ENCODE data around the gene TC2N.
"Not testable (repeated sequence)": the region's sequence is repeated elsewhere in the genome, so short reads cannot be mapped to it uniquely, and the experiment has no call there.

TC2N gene

DNA sequence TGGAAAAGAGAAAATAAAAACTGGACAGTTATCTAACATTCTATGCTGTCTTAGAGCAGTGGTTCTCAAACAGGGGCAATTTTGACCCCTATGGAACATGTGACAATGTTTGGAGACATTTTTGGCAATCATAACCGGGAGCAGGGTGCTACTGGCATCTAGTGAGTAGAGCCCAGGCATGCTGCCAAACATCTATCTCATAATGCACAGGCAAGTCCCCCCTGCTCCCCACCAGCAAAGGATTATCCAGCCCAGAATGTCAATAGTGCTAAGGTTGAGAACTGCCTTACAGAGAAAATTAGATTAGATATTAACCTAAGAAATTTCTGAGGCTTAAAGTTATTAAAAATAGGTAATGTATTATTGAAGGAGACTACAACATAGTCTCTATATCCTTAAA is 112.5 kb downstream of the TC2N start:
- no peak for DNase-seq (ENCODE audit: low read depth in 2 of 2)

DNA sequence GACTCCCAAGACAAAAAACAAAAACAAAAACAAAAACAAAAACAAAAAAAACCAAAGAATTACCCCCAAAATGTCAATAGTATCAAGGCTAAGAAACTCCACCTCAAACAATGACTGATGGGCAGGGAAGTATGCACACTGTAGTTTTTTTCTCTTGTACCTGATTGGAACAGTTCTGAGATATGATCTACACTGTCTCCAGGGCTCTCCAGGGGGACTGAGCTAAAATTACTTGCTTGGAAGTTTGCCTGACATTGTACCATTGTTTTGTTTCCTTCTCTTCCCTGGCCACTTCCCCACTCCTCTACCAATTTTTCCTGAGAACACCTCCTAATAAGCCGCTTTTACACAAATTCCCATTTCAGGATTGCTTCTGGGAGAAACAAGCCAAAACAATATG is 113.2 kb downstream of the TC2N start:
- DNase-seq (ENCODE audit: low read depth in 2 of 2): no peak

DNA sequence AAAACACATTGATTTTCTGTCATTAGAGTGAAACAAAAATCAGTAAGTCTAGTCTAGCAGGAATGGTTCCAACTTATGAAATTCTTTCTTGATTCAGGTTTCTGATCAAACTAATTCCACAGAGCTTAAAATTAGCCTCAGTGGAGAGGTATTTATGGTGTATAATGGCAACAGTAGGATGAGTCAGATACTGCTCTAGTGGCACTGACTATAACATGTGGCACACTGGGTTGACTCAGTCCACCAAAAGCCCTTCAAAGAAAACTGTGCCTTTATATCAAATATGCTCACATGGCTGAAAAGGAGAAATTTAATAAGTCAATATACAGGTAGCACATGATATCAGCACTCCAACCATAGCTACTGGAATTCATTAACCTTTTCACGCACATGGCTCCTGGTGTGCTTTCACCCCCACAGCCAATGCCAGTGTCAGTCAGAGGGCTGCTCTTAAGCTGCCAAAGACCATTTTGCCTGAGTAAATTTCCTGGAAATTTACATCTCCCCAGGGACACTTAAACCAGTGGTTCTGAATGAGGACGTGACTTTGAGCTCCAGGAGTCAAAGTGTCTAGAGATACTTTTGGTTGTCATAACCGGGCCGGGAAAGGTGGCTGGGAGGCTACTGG is 113.7 kb downstream of the TC2N start:
- DNase-seq (ENCODE audit: low read depth in 2 of 2): no peak

DNA sequence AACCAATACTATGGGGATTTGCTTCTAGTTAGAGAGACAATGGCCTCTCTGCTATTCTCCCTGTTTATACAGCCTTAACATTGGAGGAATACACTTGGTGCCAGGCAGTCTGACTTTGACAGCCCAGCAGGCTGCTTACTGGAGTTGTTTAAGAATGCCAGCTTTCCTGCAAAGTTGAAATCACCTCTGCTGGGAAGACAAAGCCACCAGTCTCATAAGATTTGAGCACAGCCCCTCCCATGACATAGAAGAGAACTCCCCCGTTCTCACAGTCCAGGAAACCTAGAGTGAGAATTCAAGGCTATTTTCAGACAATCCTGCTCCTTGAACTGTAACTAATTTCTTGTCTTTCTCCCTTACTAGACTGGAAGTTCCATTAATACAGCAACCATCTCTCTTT is 114.4 kb downstream of the TC2N start:
- no peak for DNase-seq (ENCODE audit: low read depth in 2 of 2)

DNA sequence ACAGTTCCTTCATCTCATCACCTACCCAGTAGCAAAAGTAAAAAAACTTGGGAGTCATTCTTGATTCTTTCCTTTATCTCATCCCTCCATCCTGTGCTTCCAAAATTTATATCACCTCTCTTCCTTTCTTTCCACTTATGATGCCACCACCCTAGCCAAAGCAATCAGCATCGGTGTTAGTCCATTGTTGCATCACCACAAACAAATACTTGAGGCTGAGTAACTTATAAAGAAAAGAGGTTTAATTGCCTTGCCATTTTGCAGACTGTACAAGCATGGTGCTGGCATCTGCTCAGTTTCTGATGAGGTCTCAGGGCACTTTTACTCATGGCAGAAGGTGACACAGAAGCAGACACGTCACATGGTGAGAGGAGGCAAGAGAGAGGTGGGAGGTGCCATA is 115.6 kb downstream of the TC2N start:
- no peak for DNase-seq (ENCODE audit: low read depth in 2 of 2)

DNA sequence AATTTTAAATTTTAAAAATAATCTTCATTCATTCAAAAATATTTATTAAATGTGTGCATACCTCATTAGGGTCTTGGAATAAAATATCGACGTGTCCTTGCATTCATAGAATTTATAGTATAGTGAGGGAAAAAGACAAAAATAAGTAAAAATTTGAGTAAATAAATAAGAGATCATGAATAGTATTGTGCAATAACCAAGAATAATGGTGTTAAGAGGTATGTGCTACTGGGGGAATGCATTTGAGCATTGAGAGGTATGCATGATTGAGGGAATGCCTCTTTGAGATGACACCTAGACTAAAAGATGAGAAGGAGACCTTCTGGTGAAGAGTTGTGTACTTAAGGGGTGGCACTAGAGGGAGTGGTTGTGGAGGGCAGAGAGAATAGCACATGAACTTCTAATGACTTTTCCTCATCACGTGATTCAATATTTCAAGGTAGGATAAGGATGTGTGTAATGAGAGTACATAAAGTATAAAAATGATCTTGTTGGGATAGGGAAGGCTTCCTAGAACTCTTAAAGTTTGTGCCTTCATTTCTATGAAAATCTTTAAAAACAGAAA is 116.6 kb downstream of the TC2N start:
- no peak for DNase-seq (ENCODE audit: low read depth in 2 of 2)

DNA sequence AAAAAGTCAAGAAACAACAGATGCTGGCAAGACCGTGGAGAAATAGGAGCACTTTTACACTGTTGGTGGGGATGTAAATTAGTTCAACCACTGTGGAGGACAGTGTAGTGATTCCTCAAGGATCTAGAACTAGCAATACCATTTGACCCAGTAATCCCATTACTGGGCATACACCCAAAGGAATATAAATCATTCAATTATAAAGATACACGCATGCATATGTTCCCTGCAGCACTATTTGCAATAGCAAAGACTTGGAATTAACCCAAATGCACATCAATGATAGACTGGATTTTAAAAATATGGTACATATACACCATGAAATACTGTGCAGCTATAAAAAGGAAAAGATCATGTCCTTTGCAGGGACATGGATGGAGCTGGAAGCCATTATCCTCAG is 117.5 kb downstream of the TC2N start:
- DNase-seq (ENCODE audit: low read depth in 2 of 2): no peak

DNA sequence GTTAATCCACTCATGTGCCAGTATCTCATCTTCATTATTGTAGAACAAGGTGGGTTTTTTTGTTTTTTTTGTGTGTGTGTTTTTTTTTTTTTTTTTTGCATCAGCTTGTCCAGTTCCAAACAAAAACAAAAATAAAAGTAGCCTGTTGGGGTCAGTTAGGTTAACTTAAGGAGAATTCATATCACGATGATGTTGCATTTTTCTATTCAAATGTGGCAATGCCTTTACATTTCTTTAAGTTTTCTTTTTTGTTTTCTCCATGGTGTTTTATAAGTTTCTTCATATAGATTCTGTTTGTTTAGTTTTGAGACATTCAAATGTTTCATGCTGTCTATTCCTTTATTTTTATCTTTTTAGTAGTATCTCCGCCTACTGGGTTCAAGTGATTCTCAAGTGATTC is 119.3 kb downstream of the TC2N start:
- no peak for DNase-seq (ENCODE audit: low read depth in 2 of 2)

DNA sequence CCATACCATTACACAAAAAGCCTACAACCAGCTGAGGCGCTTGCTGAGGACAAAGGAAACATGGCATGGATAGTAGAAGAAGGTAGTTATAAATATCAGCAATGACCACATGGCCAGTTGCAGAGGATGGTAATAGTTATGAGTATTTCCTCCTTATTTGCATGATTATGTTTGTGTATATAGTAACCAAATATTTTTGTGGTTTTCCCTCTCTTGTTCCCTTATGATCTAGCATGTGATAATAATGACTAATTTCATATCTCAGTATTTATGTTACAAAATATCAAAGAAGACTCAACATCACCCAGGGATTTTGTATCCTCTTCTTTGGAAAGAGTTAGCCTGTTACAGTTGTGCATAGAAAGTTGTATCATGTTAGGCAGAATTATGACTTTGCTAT is 122.0 kb downstream of the TC2N start:
- DNase-seq (ENCODE audit: low read depth in 2 of 2): no peak

DNA sequence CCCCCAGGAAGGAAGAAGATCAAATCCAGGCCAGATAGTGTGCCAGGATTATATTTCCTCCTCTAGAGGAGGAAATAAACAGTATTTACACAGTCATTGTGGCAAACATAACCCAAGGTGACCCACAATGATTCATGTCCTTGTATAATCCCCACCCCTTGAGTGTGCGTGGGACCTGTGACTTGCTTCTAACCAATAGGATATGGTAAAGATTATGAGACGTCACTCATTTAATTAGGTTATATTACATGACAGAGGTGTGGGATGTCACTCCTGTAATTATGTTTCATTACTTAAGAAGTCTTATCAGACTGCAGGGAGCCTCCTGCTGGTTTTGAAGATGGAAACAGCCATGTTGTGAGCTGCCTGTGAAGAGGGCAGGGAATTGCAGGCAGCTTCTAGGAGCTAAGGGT is 123.3 kb downstream of the TC2N start:
- no peak for DNase-seq (ENCODE audit: low read depth in 2 of 2)

DNA sequence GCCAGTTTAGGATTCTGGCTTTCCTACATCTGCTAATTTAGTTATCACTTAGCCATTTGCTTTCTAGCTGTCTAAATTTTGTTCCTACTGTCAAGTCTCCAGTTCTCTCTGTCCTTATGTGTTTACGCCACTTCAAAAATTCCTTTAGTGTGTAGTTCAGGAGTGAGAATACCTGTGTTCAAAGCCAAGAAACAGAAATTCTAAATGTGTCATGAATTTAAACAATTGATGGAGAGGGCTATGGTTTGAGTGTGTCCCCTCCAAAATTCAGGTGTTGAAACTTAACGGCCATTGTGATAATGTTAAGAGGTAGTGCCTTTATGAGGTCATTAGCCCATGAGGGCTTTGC is 124.1 kb downstream of the TC2N start:
- DNase-seq (ENCODE audit: low read depth in 2 of 2): no peak

DNA sequence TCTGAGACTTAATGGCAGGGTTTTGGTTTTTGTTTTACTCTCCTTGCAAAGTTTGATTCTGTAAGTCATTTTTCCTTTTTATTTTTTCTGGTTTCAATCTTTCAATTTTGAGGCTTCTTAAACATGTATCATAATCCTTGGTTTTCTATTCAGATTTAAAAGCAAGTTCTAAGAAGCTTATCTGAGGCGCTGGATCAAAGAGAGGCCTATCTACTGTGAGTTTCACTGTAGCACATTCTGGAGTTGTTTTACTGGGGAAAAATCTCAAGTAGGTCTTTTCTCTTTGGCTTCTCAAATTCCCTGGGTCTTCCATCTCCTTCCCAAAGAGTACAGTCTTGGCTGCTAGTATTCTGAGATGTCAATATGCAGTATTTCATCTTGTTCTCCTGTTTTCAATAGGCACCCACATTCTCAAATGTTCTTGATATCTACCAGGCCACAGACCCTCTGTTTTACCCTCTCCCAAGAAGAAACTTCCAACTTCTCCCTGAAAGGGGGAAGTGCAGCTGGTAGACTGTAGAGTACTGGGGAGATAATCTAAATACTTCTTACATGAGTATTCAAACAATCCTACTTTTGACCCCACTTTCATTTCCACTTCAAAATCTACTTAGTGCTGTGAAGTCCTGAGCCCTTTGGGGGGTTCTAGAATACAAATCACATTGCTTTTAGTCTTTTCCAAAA is 124.6 kb downstream of the TC2N start:
- DNase-seq (ENCODE audit: low read depth in 2 of 2): no peak

DNA sequence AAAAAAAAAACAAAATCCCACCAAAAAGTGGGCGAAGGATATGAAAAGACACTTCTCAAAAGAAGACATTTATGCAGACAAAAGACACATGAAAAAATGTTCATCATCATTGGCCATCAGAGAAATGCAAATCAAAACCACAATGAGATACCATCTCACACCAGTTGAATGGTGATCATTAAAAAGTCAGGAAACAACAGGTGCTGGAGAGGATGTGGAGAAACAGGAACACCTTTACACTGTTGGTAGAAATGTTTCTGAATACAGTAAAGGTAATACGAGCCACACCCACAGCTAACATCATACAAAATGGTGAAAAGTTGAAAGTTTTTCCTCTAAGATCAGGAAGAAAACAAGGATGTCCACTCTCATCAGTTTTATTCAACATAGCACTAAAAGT is 127.5 kb downstream of the TC2N start:
- not testable (repeated sequence) for DNase-seq (ENCODE audit: low read depth in 2 of 2)

DNA sequence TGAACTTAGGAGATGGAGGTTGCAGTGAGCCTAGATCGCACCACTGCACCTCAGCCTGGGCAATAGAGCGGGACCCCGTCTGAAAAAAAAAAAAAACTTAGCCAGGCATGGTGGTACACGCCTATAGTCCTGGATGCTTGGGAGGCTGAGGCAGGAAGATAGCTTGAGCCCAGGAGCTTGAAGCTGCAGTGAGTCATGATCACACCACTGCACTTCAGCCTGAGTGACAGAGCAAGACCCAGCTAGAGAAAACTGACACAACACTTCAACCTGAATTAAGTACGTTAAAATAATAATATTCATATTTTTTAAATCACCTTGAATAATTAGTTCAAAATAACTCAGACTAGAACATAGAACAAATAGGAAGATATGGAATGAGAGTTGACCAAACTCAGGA is 129.7 kb downstream of the TC2N start:
- DNase-seq (ENCODE audit: low read depth in 2 of 2): no peak

DNA sequence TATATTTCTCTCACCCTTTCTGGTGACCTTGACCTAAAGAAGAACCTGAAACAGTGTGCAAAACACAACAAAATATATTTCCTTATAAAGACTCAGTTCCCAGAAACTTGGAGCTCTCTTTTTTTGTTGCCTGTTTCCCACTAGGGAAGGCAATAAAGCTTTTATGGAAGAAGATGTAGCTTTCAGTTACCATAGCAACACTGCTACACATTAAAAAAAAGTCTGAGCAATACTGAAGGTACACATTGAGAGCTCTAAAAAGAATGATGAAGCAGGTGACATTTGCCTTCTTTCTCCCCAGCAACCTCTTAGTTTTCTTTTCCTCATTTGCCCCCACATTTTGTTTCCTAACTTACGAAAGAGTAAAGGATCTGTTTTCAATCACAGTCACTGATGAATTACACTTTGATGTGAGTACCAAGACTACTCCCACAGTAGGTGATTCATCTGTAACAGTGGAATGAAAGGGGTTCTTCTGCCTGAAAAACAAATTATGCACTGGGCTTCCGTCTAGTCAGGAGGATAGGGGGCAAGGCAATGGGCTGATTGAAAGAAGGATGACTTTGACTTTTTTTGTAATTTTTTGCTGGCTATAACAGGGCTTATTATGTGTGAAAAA is 134.4 kb downstream of the TC2N start:
- DNase-seq (ENCODE audit: low read depth in 2 of 2): no peak

DNA sequence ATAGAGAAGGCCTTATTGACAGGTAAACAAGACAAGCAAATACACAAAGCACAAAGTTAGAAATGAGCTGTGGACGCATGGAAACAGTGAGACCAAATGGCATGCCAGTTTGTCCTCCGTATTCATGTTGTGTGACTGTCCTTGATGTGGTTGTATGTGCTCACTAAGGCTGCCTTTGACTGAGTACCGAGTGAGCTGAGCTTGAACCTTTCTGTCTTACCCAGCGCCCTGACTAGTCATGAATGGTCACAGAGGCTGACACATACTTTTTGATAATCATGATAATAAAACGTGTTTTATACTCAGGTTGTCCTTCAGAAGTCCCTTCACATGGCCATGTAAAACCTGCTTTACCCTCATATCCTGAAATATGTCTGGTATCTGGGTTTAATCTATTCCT is 134.9 kb downstream of the TC2N start:
- no peak for DNase-seq (ENCODE audit: low read depth in 2 of 2)

DNA sequence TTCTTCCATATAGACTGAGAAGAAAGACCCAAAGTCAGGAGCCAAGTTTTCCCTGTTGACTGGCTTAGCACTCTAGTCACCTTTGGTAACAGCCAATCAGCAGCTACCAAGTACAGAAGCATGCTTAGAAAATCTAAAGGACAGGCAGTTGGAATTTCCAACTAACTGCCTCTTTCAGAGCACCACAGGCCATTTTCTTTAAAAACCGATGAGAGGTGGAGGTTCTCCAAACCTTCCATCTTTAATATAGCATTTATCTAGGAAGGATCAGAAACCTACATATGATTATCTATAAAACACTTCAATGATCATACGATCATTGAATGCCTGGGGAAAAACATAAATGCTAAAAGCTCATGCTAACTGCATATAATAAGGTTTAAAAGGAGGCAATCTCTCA is 135.3 kb downstream of the TC2N start, which contains the start of gene CATSPERB:
Gene CATSPERB (minus strand): TSS at position 101 of the 400 bp plus-strand sequence. CDS start 2,607 bp downstream, outside the sequence.
- no peak for DNase-seq (ENCODE audit: low read depth in 2 of 2)

DNA sequence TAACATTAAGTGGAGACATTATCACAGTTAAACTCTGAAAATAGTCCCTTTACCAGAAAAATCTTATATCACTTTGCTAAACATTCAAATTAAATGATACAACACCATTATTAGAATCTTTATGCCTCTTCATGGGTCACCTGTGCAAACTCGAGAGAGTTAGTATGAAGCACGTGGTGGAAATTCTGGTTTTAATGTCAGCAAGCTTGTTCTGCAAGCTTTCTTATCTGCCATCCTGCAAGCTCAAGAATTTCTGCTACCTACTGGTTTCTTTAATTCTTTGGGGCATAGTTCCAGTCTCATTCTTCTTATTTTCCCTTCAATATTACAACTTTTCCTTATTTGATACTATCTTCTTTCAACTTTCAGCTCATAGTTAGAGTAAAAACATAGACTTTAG is 136.3 kb downstream of the TC2N start:
- no peak for DNase-seq (ENCODE audit: low read depth in 2 of 2)

DNA sequence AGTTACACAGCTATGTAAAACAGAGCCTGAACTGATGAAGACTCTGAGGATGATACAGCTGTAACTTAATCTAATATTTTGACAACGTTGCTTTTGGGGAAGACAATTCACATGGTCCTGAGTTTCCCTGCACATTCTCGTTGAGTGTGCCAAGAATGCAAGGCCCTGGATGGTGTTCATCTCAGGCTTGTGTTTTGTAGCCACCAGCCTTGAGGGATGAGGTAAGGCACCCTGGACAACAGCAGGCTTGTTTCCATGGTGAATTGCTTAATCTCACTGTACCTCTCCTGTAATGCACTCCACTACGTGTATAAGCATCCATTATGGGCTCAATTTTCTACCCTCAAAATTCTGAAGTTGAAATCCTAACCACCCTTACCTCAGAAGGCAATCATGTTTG is 137.6 kb downstream of the TC2N start:
- no peak for DNase-seq (ENCODE audit: low read depth in 2 of 2)
